Measurements from ENCODE around the gene NPTX2.
A peak's percentile ranks its signal among the peaks of the same experiment; 100 is the strongest.

Gene NPTX2

GRCh38 chr7:98617051-98617959 is at the start of gene NPTX2:
Gene NPTX2 (plus strand): TSS chr7:98617285. CDS start chr7:98617462, 177 bp downstream.
- Histone ChIP-seq H3K27ac (no peak within 1 kb of the TSS), H3K4me3 (ENCODE audit: low read depth, low read length) (peak within 1 kb of the TSS; percentile 27), H3K27me3 (replicated peaks) (peaks cover 37% of the 10 kb centered on the region), H3K36me3 (replicated peaks) (no peaks in the 10 kb centered on the region)
- no peak for TF ChIP-seq CTCF (IDR thresholded peaks at IDR 0.05; ENCODE audit: low read depth, low read length, missing control alignments)
- no peak for DNase-seq
- in situ Hi-C loops (cut with HindIII; ENCODE audit: low pct_ligation_motif_present, low sequenced_read_pairs): no loop called here

- TF ChIP-seq CTCF (IDR thresholded peaks at IDR 0.05; ENCODE audit: low read depth, low read length, missing control alignments): no peak
- Histone ChIP-seq H3K36me3 (replicated peaks) (no peaks in the 10 kb centered on the region), H3K27me3 (replicated peaks) (no peaks in the 10 kb centered on the region), H3K4me3 (ENCODE audit: low read depth, low read length) (no peak overlapping the region), H3K27ac (no peak overlapping the region)
- no peak for DNase-seq
- in situ Hi-C loops (cut with HindIII; ENCODE audit: low pct_ligation_motif_present, low sequenced_read_pairs): no loop called here
These were observed 49.1 kb upstream of the NPTX2 start for GRCh38 chr7:98567991-98568390.

- no peaks in the 10 kb centered on the region for H3K27me3 ChIP-seq (replicated peaks)
- DNase-seq: no peak
- no peaks in the 10 kb centered on the region for H3K36me3 ChIP-seq (replicated peaks)
- H3K27ac ChIP-seq: no peak overlapping the region
- H3K4me3 ChIP-seq (ENCODE audit: low read depth, low read length): no peak overlapping the region
- TF ChIP-seq CTCF (IDR thresholded peaks at IDR 0.05; ENCODE audit: low read depth, low read length, missing control alignments): no peak
- in situ Hi-C loops (cut with HindIII; ENCODE audit: low pct_ligation_motif_present, low sequenced_read_pairs): no loop called here
These were observed 48.2 kb upstream of the NPTX2 start for GRCh38 chr7:98568891-98569290.

- Histone ChIP-seq H3K27ac (no peak overlapping the region), H3K27me3 (replicated peaks) (no peaks in the 10 kb centered on the region), H3K4me3 (ENCODE audit: low read depth, low read length) (no peak overlapping the region), H3K36me3 (replicated peaks) (no peaks in the 10 kb centered on the region)
- no peak for DNase-seq
- no peak for TF ChIP-seq CTCF (IDR thresholded peaks at IDR 0.05; ENCODE audit: low read depth, low read length, missing control alignments)
- in situ Hi-C loops (cut with HindIII; ENCODE audit: low pct_ligation_motif_present, low sequenced_read_pairs): no loop called here
These were observed 47.3 kb upstream of the NPTX2 start for GRCh38 chr7:98569691-98570337.

GRCh38 chr7:98571006-98571405 is 46.1 kb upstream of the NPTX2 start:
- in situ Hi-C loops (cut with HindIII; ENCODE audit: low pct_ligation_motif_present, low sequenced_read_pairs): no loop called here
- Histone ChIP-seq H3K27me3 (replicated peaks) (no peaks in the 10 kb centered on the region), H3K4me3 (ENCODE audit: low read depth, low read length) (no peak overlapping the region), H3K27ac (no peak overlapping the region), H3K36me3 (replicated peaks) (no peaks in the 10 kb centered on the region)
- TF ChIP-seq CTCF (IDR thresholded peaks at IDR 0.05; ENCODE audit: low read depth, low read length, missing control alignments): no peak
- DNase-seq: no peak
